Lower leg skin (tissue), 4 donors: ENCODE data around the gene SPRED2. TPM values are rescaled to one million over a fixed set of nuclear protein-coding genes. Genes with fewer than 3 reads are reported as not detected.

ENCODE experiments used
- DNase-seq, 2 donors: peaks; one replicate each; pipeline ENCODE4 v3.0.0-alpha.2; 2019; ENCODE audit warnings: low spot score in 2 of 2
- H3K4me3 ChIP-seq: fragments of 200-600 bp; sonication (generic); 2 replicates; pipeline ENCODE4 v1.5.1; 2017; ENCODE audit warnings: mild to moderate bottlenecking, low read depth; ENCODE audit not compliant: poor library complexity, severe bottlenecking
- CTCF ChIP-seq, 3 donors: fragments of 450-650 bp; IDR thresholded peaks; one replicate each; pipeline ENCODE4 v1.5.1; 2016; ENCODE audit warnings: antibody characterized with exemption in 3 of 3, mild to moderate bottlenecking in 3 of 3, moderate library complexity in 2 of 3
- POLR2A ChIP-seq, 2 donors: fragments of 450-650 bp; IDR thresholded peaks; one replicate each; pipeline ENCODE4 v1.6.1; 2016 to 2017; ENCODE audit warnings: antibody characterized with exemption in 2 of 2, mild to moderate bottlenecking in 1 of 2, moderate library complexity in 1 of 2
- WGBS, 2 donors: methylation state at CpG; one replicate each; pipeline ENCODE4 v1.1.5; 2018; 5-methylcytosine and 5-hydroxymethylcytosine counted together
- intact Hi-C: fragments of 100-400 bp; cut with DNase I; formaldehyde crosslinking; loops from one replicate; pipeline ENCODE4 v1.15.0; 2023; ENCODE audit warnings: low total_unique reads
- total RNA-seq, 4 donors: library from RNA; depleted of rRNA; stranded (reverse); fragments of >200 nt; gene quantifications; one replicate each; pipeline ENCODE4 v1.1.0, GENCODE V29; 2016

SPRED2 gene
- total RNA-seq, 4 donors from 2014 or later = 14.5 to 21.7 (median 16.6) TPM

GRCh38 chr2:65434592-65435241 lies 2.3 kb upstream of the SPRED2 start:
- intact Hi-C loops = loop anchor here (5.0 kb wide), 1 partner anchor 132 kb away; no protein-coding TSS in a partner anchor
- no peak overlapping the region for H3K4me3 ChIP-seq
- no peak for TF ChIP-seq POLR2A (IDR thresholded peaks at IDR 0.05)
- no peak for TF ChIP-seq CTCF (IDR thresholded peaks at IDR 0.05)
- no peak for DNase-seq
- WGBS, 2 donors = 46 to 51% methylated on average over 3 of the region's 3 CpGs

GRCh38 chr2:65431421-65432226 lies 775 bp downstream of the SPRED2 start:
- 0 to 1% methylated on average over 55 to 62 of the region's 71 CpGs for WGBS, 2 donors
- intact Hi-C loops = no loop called here
- TF ChIP-seq POLR2A (IDR thresholded peaks at IDR 0.05) = no peak
- no peak for TF ChIP-seq CTCF (IDR thresholded peaks at IDR 0.05)
- DNase-seq = peak; percentile 27 to 90
- H3K4me3 ChIP-seq = peak overlapping the region; percentile 99

GRCh38 chr2:65430603-65431420 lies 1.6 kb downstream of the SPRED2 start:
- peak overlapping the region; percentile 99 for H3K4me3 ChIP-seq
- TF ChIP-seq POLR2A (IDR thresholded peaks at IDR 0.05) (no peak), CTCF (IDR thresholded peaks at IDR 0.05) (no peak)
- WGBS, 2 donors = 0 to 1% methylated on average over 55 to 67 of the region's 95 CpGs
- peak; percentile 52 to 90 for DNase-seq
- intact Hi-C loops = no loop called here

GRCh38 chr2:65429786-65430602 lies 2.4 kb downstream of the SPRED2 start:
- peak in 1 of 2 donors; percentile 80 for DNase-seq

More at GRCh38 chr2:65429786-65430602, 2.4 kb downstream of the SPRED2 start:
- no peak overlapping the region for H3K4me3 ChIP-seq
- TF ChIP-seq CTCF (IDR thresholded peaks at IDR 0.05) = no peak
- TF ChIP-seq POLR2A (IDR thresholded peaks at IDR 0.05) = no peak
- WGBS, 2 donors = 27 to 28% methylated on average over 17 of the region's 17 CpGs
- intact Hi-C loops = no loop called here
